Ishikawa (cell line): ENCODE results near the gene XG.

Experiments used
- CEBPB ChIP-seq: IDR thresholded peaks from 2 replicates; pipeline ENCODE4 v1.6.1; 2012
- CREB1 ChIP-seq: IDR thresholded peaks from 2 replicates; pipeline ENCODE4 v1.6.1; 2012; ENCODE audit warnings: low read depth
- EGR1 ChIP-seq: IDR thresholded peaks from 2 replicates; pipeline ENCODE4 v1.6.1; 2012
- EP300 ChIP-seq: IDR thresholded peaks from 2 replicates; pipeline ENCODE4 v1.6.1; 2012; ENCODE audit warnings: borderline replicate concordance
- FOXM1 ChIP-seq: IDR thresholded peaks from 2 replicates; pipeline ENCODE4 v1.6.1; 2012; ENCODE audit warnings: low read depth, borderline replicate concordance
- NFIC ChIP-seq: IDR thresholded peaks from 2 replicates; pipeline ENCODE4 v1.6.1; 2012
- RAD21 ChIP-seq: IDR thresholded peaks from 2 replicates; pipeline ENCODE4 v1.6.1; 2012; ENCODE audit warnings: low read depth
- TAF1 ChIP-seq: IDR thresholded peaks from 2 replicates; pipeline ENCODE4 v1.6.1; 2012; ENCODE audit warnings: low read depth, mild to moderate bottlenecking
- TCF12 ChIP-seq: IDR thresholded peaks from 2 replicates; pipeline ENCODE4 v1.6.1; 2012; ENCODE audit warnings: low read depth
- TEAD4 ChIP-seq: IDR thresholded peaks from 2 replicates; pipeline ENCODE4 v1.6.1; 2012
- YY1 ChIP-seq: IDR thresholded peaks from 2 replicates; pipeline ENCODE4 v1.6.1; 2012; ENCODE audit warnings: low read depth
- ZBTB7A ChIP-seq: IDR thresholded peaks from 2 replicates; pipeline ENCODE4 v1.6.1; 2012; ENCODE audit warnings: low read depth
- TF ChIP-seq, protein P1 (sequence below): IDR thresholded peaks from 2 replicates; pipeline ENCODE4 v1.6.1; 2012; ENCODE audit warnings: low read depth, mild to moderate bottlenecking
- TF ChIP-seq, protein P2 (sequence below): IDR thresholded peaks from 2 replicates; pipeline ENCODE4 v1.6.1; 2012
- TF ChIP-seq, protein P3 (sequence below): IDR thresholded peaks from 2 replicates; pipeline ENCODE4 v1.6.1; 2012

The XG gene

DNA sequence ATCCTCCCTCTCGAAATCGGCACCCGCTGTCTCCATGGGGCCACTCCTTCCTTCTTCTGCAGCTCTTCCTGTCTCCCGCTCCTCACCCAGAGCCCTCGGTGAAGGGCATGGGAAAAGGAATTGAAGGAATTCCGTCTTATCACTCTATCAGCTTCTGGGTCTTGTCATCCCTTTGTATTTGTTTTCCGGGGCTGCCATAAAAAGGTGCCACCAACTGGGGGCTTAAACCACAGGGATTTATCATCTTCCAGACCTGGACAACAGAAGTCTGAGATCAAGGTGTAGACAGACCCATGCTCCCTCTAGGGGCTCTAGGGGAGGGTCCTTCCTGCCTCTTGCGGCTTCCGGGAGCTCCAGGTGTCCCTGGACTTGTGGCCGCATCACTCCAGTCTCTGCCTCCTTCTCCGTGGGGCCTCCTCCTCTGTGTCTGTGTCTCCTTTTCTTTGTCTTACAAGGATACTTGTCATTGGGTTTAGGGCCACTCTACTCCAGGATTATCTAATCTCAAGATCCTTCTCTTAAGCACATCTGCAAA is 36.7 kb upstream of the XG start:
- TF ChIP-seq TCF12 (no peak), YY1 (no peak)

DNA sequence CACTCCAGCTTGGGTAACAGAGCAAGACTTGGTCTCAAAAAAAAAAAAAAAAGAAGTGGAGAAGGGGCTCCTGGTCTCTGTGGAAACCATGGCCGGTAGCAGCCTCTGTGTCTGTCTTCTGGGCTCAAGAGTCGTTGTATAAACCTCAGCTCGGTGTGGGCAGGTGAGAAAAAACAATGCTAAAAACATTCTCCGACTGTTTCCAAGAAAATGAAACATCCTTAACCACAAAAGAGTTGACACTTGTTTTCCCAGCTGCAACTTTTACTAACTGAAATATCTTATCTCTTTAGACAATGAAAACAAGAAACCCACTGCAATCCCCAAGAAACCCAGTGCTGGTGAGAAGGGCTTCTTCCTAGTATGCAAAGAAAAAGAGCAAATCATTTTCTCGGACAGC is 34.5 kb upstream of the XG start:
- TF ChIP-seq TCF12 (no peak), ZBTB7A (no peak), CEBPB (no peak), RAD21 (no peak), CREB1 (no peak)
- TF ChIP-seq, protein P1, sequence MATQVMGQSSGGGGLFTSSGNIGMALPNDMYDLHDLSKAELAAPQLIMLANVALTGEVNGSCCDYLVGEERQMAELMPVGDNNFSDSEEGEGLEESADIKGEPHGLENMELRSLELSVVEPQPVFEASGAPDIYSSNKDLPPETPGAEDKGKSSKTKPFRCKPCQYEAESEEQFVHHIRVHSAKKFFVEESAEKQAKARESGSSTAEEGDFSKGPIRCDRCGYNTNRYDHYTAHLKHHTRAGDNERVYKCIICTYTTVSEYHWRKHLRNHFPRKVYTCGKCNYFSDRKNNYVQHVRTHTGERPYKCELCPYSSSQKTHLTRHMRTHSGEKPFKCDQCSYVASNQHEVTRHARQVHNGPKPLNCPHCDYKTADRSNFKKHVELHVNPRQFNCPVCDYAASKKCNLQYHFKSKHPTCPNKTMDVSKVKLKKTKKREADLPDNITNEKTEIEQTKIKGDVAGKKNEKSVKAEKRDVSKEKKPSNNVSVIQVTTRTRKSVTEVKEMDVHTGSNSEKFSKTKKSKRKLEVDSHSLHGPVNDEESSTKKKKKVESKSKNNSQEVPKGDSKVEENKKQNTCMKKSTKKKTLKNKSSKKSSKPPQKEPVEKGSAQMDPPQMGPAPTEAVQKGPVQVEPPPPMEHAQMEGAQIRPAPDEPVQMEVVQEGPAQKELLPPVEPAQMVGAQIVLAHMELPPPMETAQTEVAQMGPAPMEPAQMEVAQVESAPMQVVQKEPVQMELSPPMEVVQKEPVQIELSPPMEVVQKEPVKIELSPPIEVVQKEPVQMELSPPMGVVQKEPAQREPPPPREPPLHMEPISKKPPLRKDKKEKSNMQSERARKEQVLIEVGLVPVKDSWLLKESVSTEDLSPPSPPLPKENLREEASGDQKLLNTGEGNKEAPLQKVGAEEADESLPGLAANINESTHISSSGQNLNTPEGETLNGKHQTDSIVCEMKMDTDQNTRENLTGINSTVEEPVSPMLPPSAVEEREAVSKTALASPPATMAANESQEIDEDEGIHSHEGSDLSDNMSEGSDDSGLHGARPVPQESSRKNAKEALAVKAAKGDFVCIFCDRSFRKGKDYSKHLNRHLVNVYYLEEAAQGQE = no peak

DNA sequence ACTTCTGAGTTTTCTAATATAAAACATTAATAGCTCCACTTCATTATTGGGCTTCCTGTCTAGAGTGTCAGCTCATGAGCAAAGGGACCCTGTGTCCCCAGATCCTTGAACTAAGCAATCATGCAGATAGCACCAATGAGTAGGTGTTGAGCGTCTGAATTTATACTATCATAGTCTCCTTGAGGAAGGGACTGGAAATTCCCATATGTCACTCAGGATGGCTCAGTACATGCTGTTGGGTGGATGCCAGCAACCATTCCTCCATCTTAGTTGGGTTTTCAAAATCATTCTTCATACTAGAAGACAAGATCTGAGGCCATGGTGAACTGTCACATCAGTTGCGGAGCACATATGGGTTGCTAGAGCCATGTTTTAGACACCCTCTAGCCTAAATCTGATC is 33.0 kb upstream of the XG start:
- TF ChIP-seq, protein P1 = no peak
- TF ChIP-seq, protein P2, sequence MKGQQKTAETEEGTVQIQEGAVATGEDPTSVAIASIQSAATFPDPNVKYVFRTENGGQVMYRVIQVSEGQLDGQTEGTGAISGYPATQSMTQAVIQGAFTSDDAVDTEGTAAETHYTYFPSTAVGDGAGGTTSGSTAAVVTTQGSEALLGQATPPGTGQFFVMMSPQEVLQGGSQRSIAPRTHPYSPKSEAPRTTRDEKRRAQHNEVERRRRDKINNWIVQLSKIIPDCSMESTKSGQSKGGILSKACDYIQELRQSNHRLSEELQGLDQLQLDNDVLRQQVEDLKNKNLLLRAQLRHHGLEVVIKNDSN = no peak
- TF ChIP-seq CREB1 (no peak), RAD21 (no peak), FOXM1 (no peak), ZBTB7A (no peak), TAF1 (no peak), EGR1 (no peak), NFIC (no peak), EP300 (no peak), CEBPB (no peak), TEAD4 (no peak), YY1 (no peak)
- TF ChIP-seq, protein P3, sequence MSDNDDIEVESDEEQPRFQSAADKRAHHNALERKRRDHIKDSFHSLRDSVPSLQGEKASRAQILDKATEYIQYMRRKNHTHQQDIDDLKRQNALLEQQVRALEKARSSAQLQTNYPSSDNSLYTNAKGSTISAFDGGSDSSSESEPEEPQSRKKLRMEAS = no peak

DNA sequence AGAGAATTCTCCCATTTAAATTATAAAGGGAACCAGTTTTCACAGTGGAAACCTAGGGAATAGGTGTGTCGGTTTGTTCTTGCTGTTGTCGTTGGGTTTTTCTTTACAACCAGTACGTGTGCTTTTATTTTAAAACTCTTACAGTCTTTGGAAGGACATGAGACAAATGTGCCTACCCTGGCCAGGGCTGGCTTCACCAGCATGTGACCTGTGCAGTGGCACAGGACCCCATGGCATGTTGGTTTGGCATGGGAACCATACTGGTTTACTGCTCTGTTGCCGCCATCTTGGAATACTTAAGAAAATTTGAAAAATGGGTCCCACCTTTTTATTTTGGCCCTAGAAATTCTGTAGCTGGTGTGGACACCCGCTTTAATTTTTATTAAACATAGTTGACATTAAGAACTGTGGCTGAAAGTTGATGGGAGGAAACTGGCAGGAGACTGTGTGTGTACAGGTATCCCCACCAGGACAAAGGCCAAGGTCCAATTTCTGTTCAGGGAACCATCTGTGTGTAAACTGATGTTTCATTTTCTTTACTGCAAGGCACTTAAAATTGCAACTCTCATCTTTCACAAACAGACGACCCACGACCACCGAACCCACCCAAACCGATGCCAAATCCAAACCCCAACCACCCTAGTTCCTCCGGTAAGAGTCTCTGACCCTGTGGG is 31.9 kb upstream of the XG start:
- TF ChIP-seq TAF1 = no peak
- TF ChIP-seq, protein P2 = no peak

GRCh38 chrX:2723286-2723879 is 28.5 kb upstream of the XG start:
- no peak for TF ChIP-seq TCF12
- TF ChIP-seq ZBTB7A = no peak
- no peak for TF ChIP-seq EP300
- TF ChIP-seq CREB1 = no peak
- TF ChIP-seq, protein P2 = no peak
- TF ChIP-seq, protein P1 = no peak
- no peak for TF ChIP-seq YY1
- TF ChIP-seq RAD21 = no peak
- TF ChIP-seq TEAD4 = no peak
- no peak for TF ChIP-seq FOXM1
- TF ChIP-seq TAF1 = no peak
- no peak for TF ChIP-seq NFIC
- TF ChIP-seq, protein P3 = no peak
- TF ChIP-seq EGR1 = no peak
- no peak for TF ChIP-seq CEBPB
